NB4 (cell line): ENCODE data around the gene NBR1.
"Not testable (repeated sequence)": the region's sequence is repeated elsewhere in the genome, so short reads cannot be mapped to it uniquely, and the experiment has no call there.

Experiments used
- MYC ChIP-seq: IDR thresholded peaks from 2 replicates; pipeline ENCODE4 v1.6.1; 2011; ENCODE audit warnings: low read depth, low read length
- POLR2A ChIP-seq: IDR thresholded peaks from 2 replicates; pipeline ENCODE4 v1.6.1; 2011; ENCODE audit warnings: mild to moderate bottlenecking; ENCODE audit not compliant: insufficient read length; ENCODE audit errors: extremely low read depth
- TF ChIP-seq, protein P1 (sequence below): IDR thresholded peaks from one replicate; pipeline ENCODE4 v1.5.1; 2012; ENCODE audit warnings: low read depth, low read length
- TF ChIP-seq, protein P2 (sequence below): IDR thresholded peaks from 2 replicates; pipeline ENCODE4 v1.6.1; 2011; ENCODE audit warnings: low read depth, low read length

DNA sequence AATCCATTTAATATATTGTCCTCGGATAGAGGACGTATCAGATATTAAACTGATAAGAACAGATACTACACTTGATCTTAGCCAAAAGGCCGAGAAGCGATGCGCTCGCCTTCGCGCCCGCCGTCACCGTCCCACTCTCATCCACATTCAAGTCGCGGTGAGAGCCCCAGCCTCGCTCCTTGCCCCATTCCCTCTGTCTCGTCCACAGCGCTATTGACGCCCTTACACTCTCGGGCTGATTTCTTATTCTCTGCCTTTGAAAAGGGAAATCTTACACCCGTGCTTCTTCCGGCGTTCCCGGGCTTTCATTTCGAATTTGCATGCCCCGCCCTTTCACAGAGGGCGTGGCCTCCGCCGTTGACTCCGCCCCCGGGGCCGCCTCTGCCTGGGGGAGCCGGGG is 62.9 kb downstream of the NBR1 start, which contains the start of gene RNU2-1:
- TF ChIP-seq, protein P1, sequence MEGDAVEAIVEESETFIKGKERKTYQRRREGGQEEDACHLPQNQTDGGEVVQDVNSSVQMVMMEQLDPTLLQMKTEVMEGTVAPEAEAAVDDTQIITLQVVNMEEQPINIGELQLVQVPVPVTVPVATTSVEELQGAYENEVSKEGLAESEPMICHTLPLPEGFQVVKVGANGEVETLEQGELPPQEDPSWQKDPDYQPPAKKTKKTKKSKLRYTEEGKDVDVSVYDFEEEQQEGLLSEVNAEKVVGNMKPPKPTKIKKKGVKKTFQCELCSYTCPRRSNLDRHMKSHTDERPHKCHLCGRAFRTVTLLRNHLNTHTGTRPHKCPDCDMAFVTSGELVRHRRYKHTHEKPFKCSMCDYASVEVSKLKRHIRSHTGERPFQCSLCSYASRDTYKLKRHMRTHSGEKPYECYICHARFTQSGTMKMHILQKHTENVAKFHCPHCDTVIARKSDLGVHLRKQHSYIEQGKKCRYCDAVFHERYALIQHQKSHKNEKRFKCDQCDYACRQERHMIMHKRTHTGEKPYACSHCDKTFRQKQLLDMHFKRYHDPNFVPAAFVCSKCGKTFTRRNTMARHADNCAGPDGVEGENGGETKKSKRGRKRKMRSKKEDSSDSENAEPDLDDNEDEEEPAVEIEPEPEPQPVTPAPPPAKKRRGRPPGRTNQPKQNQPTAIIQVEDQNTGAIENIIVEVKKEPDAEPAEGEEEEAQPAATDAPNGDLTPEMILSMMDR = not testable (repeated sequence)
- TF ChIP-seq POLR2A, MYC: not testable (repeated sequence)
- TF ChIP-seq, protein P2, sequence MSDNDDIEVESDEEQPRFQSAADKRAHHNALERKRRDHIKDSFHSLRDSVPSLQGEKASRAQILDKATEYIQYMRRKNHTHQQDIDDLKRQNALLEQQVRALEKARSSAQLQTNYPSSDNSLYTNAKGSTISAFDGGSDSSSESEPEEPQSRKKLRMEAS = not testable (repeated sequence)
